Right renal cortex interstitium (tissue), 3 donors: Measurements from ENCODE around the gene FOXL2NB. TPM values are rescaled to one million over a fixed set of nuclear protein-coding genes. Genes with fewer than 3 reads are reported as not detected.
"Not testable (repeated sequence)": the region's sequence is repeated elsewhere in the genome, so short reads cannot be mapped to it uniquely, and the experiment has no call there.

Experiments used
- DNase-seq, 3 donors: peaks; one replicate each; pipeline ENCODE4 v3.0.0-alpha.2; 2013; ENCODE audit warnings: low read depth in 3 of 3, low spot score in 2 of 3
- polyA plus RNA-seq, 3 donors: library from polyadenylated mRNA; unstranded; fragments of 120-200 nt; gene quantifications; one replicate each; pipeline ENCODE4 v1.2.1, GENCODE V29; 2013; ENCODE audit not compliant: insufficient read length in 3 of 3

Gene FOXL2NB
- not detected for polyA plus RNA-seq

- DNase-seq: no peak
These were observed at the start of gene FOXL2NB, which contains the start of gene FOXL2 for GRCh38 chr3:138946663-138947494. TSS of gene FOXL2NB (plus strand) at chr3:138947217. CDS start at chr3:138947365, 148 bp downstream. TSS of gene FOXL2 (minus strand) at chr3:138947137. CDS start at chr3:138946722, 415 bp downstream.

- no peak for DNase-seq
These were observed 48.7 kb upstream of the FOXL2NB start for GRCh38 chr3:138898301-138898700.

GRCh38 chr3:138898708-138899107 lies 48.3 kb upstream of the FOXL2NB start:
- no peak for DNase-seq

- no peak for DNase-seq
These were observed 47.5 kb upstream of the FOXL2NB start for GRCh38 chr3:138899351-138899991.

- DNase-seq: no peak
These were observed 45.5 kb upstream of the FOXL2NB start for GRCh38 chr3:138901567-138901966.

- DNase-seq: no peak
These were observed 44.8 kb upstream of the FOXL2NB start for GRCh38 chr3:138902171-138902570.

GRCh38 chr3:138907539-138907938 lies 39.5 kb upstream of the FOXL2NB start:
- no peak for DNase-seq

- DNase-seq: no peak
These were observed 38.2 kb upstream of the FOXL2NB start for GRCh38 chr3:138908846-138909245.

- DNase-seq: no peak
These were observed 37.1 kb upstream of the FOXL2NB start for GRCh38 chr3:138909904-138910303.

- DNase-seq: no peak
These were observed 35.4 kb upstream of the FOXL2NB start for GRCh38 chr3:138911621-138912020.

GRCh38 chr3:138912237-138912636 lies 34.8 kb upstream of the FOXL2NB start:
- DNase-seq: no peak

GRCh38 chr3:138913766-138914165 lies 33.3 kb upstream of the FOXL2NB start:
- DNase-seq: no peak

- DNase-seq: no peak
These were observed 32.0 kb upstream of the FOXL2NB start for GRCh38 chr3:138914870-138915502.

- peak; percentile 76 to 83 (median 79) for DNase-seq
These were observed 31.2 kb upstream of the FOXL2NB start for GRCh38 chr3:138915503-138916498.

GRCh38 chr3:138916824-138917223 lies 30.2 kb upstream of the FOXL2NB start:
- DNase-seq: no peak

- no peak for DNase-seq
These were observed 27.7 kb upstream of the FOXL2NB start for GRCh38 chr3:138919325-138919724.

- no peak for DNase-seq
These were observed 25.4 kb upstream of the FOXL2NB start for GRCh38 chr3:138921316-138922292.

- not testable (repeated sequence) for DNase-seq
These were observed 24.6 kb upstream of the FOXL2NB start for GRCh38 chr3:138922400-138922799.

- peak in 1 of 3 donors; percentile 60 for DNase-seq
These were observed 23.5 kb upstream of the FOXL2NB start for GRCh38 chr3:138923531-138923994.
